Measurements from ENCODE around the gene ABLIM1.
A peak's percentile ranks its signal among the peaks of the same experiment; 100 is the strongest.
"Not testable (repeated sequence)": the region's sequence is repeated elsewhere in the genome, so short reads cannot be mapped to it uniquely, and the experiment has no call there.

Gene ABLIM1

GRCh38 chr10:114658175-114658574 lies at the start of gene ABLIM1:
Gene ABLIM1, minus strand, starts transcription at chr10:114658275. Its CDS starts 75 bp downstream, at chr10:114658200.
- no peak for DNase-seq

GRCh38 chr10:114706458-114707055 lies 48.5 kb upstream of the ABLIM1 start:
- DNase-seq: no peak

- no peak for DNase-seq
Measured at GRCh38 chr10:114704679-114705078, 46.6 kb upstream of the ABLIM1 start.

GRCh38 chr10:114703377-114704107 lies 45.5 kb upstream of the ABLIM1 start:
- peak in 1 of 2 donors; percentile 29 for DNase-seq

- no peak for DNase-seq
Measured at GRCh38 chr10:114698271-114699061, 40.4 kb upstream of the ABLIM1 start.

- DNase-seq: no peak
Measured at GRCh38 chr10:114697061-114697598, 39.1 kb upstream of the ABLIM1 start.

- DNase-seq: not testable (repeated sequence)
Measured at GRCh38 chr10:114696301-114696700, 38.2 kb upstream of the ABLIM1 start.

GRCh38 chr10:114694752-114695151 lies 36.7 kb upstream of the ABLIM1 start:
- DNase-seq: peak; percentile 15 to 22

- peak in 1 of 2 donors; percentile 13 for DNase-seq
Measured at GRCh38 chr10:114694062-114694461, 36.0 kb upstream of the ABLIM1 start.

GRCh38 chr10:114691442-114691941 lies 33.4 kb upstream of the ABLIM1 start:
- no peak for DNase-seq

- DNase-seq: no peak
Measured at GRCh38 chr10:114688786-114689185, 30.7 kb upstream of the ABLIM1 start.

- DNase-seq: no peak
Measured at GRCh38 chr10:114687459-114687858, 29.4 kb upstream of the ABLIM1 start.

GRCh38 chr10:114686013-114686412 lies 27.9 kb upstream of the ABLIM1 start:
- no peak for DNase-seq

- DNase-seq: no peak
Measured at GRCh38 chr10:114685456-114685855, 27.4 kb upstream of the ABLIM1 start.

- DNase-seq: no peak
Measured at GRCh38 chr10:114684822-114685209, 26.7 kb upstream of the ABLIM1 start.

- no peak for DNase-seq
Measured at GRCh38 chr10:114684084-114684821, 26.2 kb upstream of the ABLIM1 start.

GRCh38 chr10:114683593-114683992 lies 25.5 kb upstream of the ABLIM1 start:
- no peak for DNase-seq

GRCh38 chr10:114683162-114683561 lies 25.1 kb upstream of the ABLIM1 start:
- no peak for DNase-seq

GRCh38 chr10:114682532-114682931 lies 24.5 kb upstream of the ABLIM1 start:
- DNase-seq: no peak

GRCh38 chr10:114682121-114682520 lies 24.0 kb upstream of the ABLIM1 start:
- DNase-seq: no peak

GRCh38 chr10:114681542-114681941 lies 23.5 kb upstream of the ABLIM1 start:
- DNase-seq: no peak

GRCh38 chr10:114680543-114681117 lies 22.6 kb upstream of the ABLIM1 start:
- no peak for DNase-seq
